SJSA1 (cell line): ENCODE measurements around the gene POLR3K. TPM values are rescaled to one million over a fixed set of nuclear protein-coding genes. Genes with fewer than 3 reads are reported as not detected.
A peak's percentile ranks its signal among the peaks of the same experiment; 100 is the strongest.

ENCODE experiments used
- DNase-seq, 2 experiments: peaks; one replicate each; pipeline ENCODE4 v3.0.0-alpha.2; 2015 to 2020; ENCODE audit warnings: low spot score in 2 of 2, low read depth in 1 of 2
- H3K27ac ChIP-seq: fragments of 250-450 bp; sonication (Bioruptor Pico); 2 replicates; pipeline ENCODE4 v1.5.1; 2020; ENCODE audit warnings: mild to moderate bottlenecking, moderate library complexity
- H3K27me3 ChIP-seq: fragments of 250-450 bp; sonication (Bioruptor Pico); replicated peaks from 2 replicates; pipeline ENCODE4 v1.5.1; 2020; ENCODE audit warnings: mild to moderate bottlenecking, moderate library complexity
- H3K36me3 ChIP-seq: fragments of 250-450 bp; sonication (Bioruptor Pico); 2 replicates; pipeline ENCODE4 v1.5.1; 2020; ENCODE audit warnings: mild to moderate bottlenecking
- H3K4me1 ChIP-seq: fragments of 250-450 bp; sonication (Bioruptor Pico); replicated peaks from 2 replicates; pipeline ENCODE4 v1.6.1; 2021; ENCODE audit warnings: mild to moderate bottlenecking
- H3K4me3 ChIP-seq: fragments of 250-450 bp; sonication (Bioruptor Pico); 2 replicates; pipeline ENCODE4 v1.5.1; 2020; ENCODE audit warnings: mild to moderate bottlenecking
- H3K9me3 ChIP-seq: fragments of 250-450 bp; sonication (Bioruptor Pico); replicated peaks from 2 replicates; pipeline ENCODE4 v1.5.1; 2020; ENCODE audit warnings: mild to moderate bottlenecking
- total RNA-seq: library from RNA; depleted of rRNA; stranded (reverse); fragments of >200 nt; shearing (Covaris generic); gene quantifications from 2 replicates; pipeline ENCODE4 v1.2.3, GENCODE V29; 2014

The POLR3K gene
- total RNA-seq, 1 experiment from 2014 or later: 10.1 TPM

DNA sequence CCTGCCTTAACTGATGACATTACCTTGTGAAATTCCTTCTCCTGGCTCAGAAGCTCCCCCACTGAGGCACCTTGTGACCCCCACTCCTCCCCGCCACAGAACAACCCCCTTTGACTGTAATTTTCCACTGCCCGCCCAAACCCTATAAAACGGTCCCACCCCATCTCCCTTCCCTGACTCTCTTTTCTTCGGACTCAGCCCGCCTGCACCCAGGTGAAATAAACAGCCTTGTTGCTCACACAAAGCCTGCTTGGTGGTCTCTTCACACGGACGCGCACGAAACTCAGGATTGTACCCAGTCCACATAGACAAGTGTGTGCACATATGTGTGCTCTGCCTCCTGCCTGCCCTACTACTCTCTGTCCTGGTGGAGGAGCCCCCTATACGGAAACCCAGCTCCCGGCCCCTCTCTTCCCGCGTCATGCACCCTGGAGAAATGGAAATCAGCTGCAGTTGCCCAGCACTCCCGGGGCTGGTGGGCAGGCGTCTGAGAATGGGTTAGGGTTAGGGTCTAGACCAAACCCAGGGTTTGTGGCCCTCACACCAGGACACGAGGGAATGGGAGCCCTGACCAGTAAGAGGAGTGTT is 21.4 kb upstream of the POLR3K start:
- Histone ChIP-seq H3K4me3 (no peak overlapping the region), H3K36me3 (peaks cover 31% of the 10 kb centered on the region), H3K9me3 (no peaks in the 10 kb centered on the region), H3K4me1 (peaks cover 82% of the 10 kb centered on the region), H3K27ac (no peak overlapping the region), H3K27me3 (no peaks in the 10 kb centered on the region)
- no peak for DNase-seq

DNA sequence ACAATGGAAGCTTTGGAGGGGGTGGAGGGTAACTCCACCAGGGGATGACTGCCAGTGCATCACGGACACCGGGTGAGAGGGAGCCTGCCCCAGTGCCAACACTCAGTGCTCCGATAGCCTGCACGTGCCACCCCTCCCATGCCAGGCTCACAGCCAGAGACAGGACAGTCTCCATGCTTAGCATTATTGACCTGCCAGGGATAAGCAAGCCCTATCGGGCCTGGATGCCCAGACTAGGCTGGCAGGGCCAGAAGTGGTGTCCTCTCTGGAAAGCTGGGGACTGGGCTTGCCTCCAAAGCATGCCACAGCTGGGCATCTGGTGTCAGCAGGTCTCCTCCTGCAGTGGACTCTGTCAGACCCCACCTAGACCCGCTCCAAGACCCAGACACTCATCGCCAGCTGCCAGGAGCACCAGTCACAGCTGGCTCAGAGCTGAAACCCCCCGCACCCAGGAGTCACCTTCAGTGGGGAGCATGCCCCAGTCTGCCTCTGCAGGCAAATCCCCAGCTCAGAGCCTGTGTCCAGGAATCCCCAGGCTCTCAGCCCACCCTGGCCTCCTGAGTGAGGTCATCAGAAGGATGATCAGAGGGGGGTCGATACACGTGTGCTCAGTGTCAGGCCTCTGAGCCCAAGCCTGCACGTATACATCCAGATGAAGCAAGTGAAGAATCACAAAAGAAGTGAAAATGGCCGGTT is 20.8 kb upstream of the POLR3K start:
- no peaks in the 10 kb centered on the region for H3K27me3 ChIP-seq
- H3K36me3 ChIP-seq: peaks cover 24% of the 10 kb centered on the region
- no peak overlapping the region for H3K27ac ChIP-seq
- no peaks in the 10 kb centered on the region for H3K9me3 ChIP-seq
- no peak overlapping the region for H3K4me3 ChIP-seq
- peaks cover 79% of the 10 kb centered on the region for H3K4me1 ChIP-seq
- DNase-seq: no peak

DNA sequence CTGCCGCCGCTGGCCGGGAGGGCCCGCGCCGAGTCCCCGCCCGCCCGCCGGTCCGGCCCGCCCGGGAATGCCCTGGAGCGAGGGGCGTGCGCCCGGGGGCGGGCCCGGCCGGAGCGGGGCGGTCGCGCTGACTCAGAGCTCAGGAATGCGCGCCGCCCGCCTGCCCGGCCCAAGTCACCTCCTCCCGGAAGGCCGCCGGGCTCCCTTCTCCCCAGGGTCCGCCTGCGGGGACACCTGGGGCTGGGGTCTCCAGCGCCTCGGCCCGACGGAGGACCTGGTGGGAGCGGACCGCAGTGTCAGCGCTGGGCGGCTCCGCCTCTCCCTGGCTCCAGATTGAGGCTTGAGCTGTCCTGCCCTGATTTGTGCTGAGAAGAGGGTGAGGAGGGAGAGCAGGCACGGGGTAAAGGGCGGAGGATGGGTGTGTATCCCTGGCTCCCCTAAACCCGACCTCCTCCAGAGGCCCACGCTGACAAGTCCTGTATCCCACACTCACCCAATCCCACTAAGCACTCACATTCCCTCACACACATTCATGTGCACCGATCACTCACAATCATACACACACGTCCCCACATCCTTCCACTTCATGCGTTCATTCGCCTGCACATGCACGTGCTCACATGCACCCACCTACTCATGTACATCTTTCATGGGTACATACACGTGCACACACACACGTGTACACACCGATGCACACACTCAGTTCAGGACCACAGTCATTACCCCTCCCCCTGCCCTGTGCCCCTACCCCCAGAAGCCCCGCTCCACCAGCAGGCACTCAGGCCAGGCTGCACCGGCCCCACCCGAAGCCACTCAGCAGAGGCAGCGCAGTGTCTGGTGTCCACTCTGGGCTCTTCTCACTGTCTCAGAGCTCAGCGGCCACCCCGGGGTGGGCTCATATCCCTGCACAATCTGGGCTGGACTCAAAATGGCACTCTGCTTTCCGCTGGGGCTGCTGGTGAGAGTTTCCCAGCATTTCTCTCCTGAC is 19.4 kb upstream of the POLR3K start, which contains the start of gene RHBDF1:
TSS of gene RHBDF1 (minus strand) at position 71 of the 988 bp plus-strand sequence. CDS start 7,616 bp downstream, outside the sequence.
- Histone ChIP-seq H3K4me1 (peaks cover 66% of the 10 kb centered on the region), H3K36me3 (peaks cover 12% of the 10 kb centered on the region), H3K4me3 (peak within 1 kb of the TSS; percentile 70), H3K27me3 (no peaks in the 10 kb centered on the region), H3K27ac (peak within 1 kb of the TSS; percentile 86), H3K9me3 (no peaks in the 10 kb centered on the region)
- DNase-seq: peak; percentile 53 to 70

DNA sequence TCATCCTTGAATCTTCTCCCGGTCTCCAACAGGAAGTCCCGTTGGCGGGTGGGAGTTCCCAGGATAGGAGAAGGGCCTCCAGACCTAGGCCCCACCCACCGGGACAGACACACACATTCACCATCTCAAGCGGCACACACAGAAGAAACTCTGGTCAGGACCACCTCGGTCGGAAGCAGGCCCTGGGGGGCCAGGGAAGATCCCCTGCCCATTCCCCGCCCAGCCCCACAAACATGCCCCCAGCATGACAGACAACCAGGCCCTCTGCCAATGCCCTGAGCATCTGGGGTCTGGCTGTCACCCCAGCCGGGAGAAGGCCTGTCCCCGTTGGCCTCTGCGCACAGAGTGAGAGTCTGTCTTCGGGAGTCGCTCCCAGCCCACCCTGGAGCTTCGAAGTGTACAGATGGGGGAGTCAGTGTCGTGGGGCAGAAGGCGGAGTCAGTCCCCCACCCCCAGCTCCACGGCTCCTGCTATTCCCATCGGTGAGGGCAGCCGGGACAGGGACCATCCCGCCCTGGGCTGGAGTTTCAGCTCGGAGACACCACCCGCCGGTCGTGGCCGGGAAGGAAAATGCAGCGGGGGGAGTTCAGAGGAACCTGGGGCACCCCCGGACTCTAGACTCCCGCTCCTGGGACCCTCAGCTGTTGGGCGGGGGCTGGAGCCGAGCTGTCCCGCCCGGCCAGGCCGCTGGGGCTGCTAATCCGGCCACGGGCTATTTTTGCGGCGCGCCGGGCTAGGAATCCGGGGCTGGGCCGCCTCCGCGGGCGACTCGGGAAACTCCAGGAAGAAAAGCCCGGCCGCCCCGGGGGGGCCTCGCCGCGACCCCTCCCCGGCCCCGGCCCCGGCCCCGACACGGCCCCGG is 18.4 kb upstream of the POLR3K start:
- Histone ChIP-seq H3K4me1 (peaks cover 55% of the 10 kb centered on the region), H3K36me3 (peaks cover 11% of the 10 kb centered on the region), H3K4me3 (peak overlapping the region; percentile 70), H3K27ac (peak overlapping the region; percentile 77), H3K27me3 (no peaks in the 10 kb centered on the region), H3K9me3 (no peaks in the 10 kb centered on the region)
- peak; percentile 79 to 91 for DNase-seq

DNA sequence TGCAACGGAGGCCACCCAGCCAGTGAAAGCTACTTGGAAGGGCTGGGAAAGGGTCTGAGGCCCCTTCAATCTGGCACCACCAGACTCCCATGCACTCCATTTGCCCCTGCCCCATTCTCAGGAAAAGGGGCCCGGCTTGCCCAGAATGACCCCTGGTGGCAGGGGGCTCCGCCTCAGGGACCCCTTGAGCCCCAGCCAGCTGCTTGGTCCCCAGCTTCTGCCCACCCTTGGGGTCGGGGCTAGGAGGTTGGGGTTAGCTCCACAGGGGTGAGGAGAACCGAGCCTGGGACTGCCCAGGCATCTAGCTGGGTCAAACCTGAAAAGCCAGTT is 17.8 kb upstream of the POLR3K start:
- no peak for DNase-seq
- peaks cover 49% of the 10 kb centered on the region for H3K4me1 ChIP-seq
- peak overlapping the region; percentile 77 for H3K27ac ChIP-seq
- no peaks in the 10 kb centered on the region for H3K9me3 ChIP-seq
- H3K36me3 ChIP-seq: peaks cover 15% of the 10 kb centered on the region
- no peaks in the 10 kb centered on the region for H3K27me3 ChIP-seq
- peak overlapping the region; percentile 70 for H3K4me3 ChIP-seq

GRCh38 chr16:69181-69580 is 15.8 kb upstream of the POLR3K start:
- no peak overlapping the region for H3K27ac ChIP-seq
- no peak for DNase-seq

DNA sequence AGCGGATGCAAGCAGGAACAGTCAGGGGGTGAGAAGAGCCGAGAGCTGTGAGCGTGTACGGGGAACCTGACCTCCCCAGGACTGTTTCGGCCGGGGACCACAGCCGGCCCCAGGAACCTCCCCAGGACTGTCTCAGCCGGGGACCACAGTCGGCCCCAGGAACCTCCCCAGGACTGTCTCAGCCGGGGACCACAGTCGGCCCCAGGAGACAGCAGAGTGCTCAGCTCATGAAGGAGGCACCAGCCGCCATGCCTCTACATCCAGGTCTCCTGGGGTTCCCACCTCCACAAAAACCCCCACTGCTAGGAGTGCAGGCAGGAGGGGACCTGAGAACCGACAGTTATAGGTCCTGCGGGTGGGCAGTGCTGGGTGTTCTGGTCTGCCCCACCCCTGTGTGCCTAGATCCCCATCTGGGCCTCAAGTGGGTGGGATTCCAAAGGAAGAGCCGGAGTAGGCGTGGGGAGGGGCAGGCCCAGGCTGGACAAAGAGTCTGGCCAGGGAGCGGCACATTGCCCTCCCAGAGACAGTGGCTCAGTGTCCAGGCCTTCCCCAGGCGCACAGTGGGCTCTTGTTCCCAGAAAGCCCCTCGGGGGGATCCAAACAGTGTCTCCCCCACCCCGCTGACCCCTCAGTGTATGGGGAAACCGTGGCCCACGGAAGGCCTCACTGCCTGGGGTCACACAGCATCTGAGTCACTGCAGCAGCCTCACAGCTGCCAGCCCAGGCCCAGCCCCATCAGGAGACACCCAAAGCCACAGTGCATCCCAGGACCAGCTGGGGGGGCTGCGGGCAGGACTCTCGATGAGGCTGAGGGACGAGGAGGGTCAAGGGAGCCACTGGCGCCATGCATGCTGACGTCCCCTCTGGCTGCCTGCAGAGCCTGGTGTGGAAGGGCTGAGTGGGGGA is 14.7 kb upstream of the POLR3K start:
- Histone ChIP-seq H3K9me3 (no peaks in the 10 kb centered on the region), H3K27ac (no peak overlapping the region), H3K4me3 (no peak overlapping the region), H3K4me1 (peaks cover 22% of the 10 kb centered on the region), H3K36me3 (peaks cover 42% of the 10 kb centered on the region), H3K27me3 (no peaks in the 10 kb centered on the region)
- DNase-seq: no peak

More at GRCh38 chr16:69181-69580, 15.8 kb upstream of the POLR3K start:
- Histone ChIP-seq H3K4me3 (no peak overlapping the region), H3K9me3 (no peaks in the 10 kb centered on the region), H3K36me3 (peaks cover 31% of the 10 kb centered on the region), H3K27me3 (no peaks in the 10 kb centered on the region), H3K4me1 (peaks cover 33% of the 10 kb centered on the region)

- Histone ChIP-seq H3K27ac (no peak overlapping the region), H3K27me3 (no peaks in the 10 kb centered on the region), H3K9me3 (no peaks in the 10 kb centered on the region), H3K4me1 (peaks cover 15% of the 10 kb centered on the region), H3K36me3 (peaks cover 50% of the 10 kb centered on the region), H3K4me3 (no peak overlapping the region)
- DNase-seq: no peak
Observed at GRCh38 chr16:67183-67791, 13.9 kb upstream of the POLR3K start.

GRCh38 chr16:66309-67182 is 13.1 kb upstream of the POLR3K start:
- no peaks in the 10 kb centered on the region for H3K27me3 ChIP-seq
- H3K27ac ChIP-seq: no peak overlapping the region
- peaks cover 58% of the 10 kb centered on the region for H3K36me3 ChIP-seq
- no peak for DNase-seq
- no peak overlapping the region for H3K4me3 ChIP-seq
- H3K9me3 ChIP-seq: no peaks in the 10 kb centered on the region
- peaks cover 15% of the 10 kb centered on the region for H3K4me1 ChIP-seq

- Histone ChIP-seq H3K27ac (no peak overlapping the region), H3K9me3 (no peaks in the 10 kb centered on the region), H3K4me1 (peaks cover 9% of the 10 kb centered on the region), H3K36me3 (peaks cover 58% of the 10 kb centered on the region), H3K4me3 (no peak overlapping the region), H3K27me3 (no peaks in the 10 kb centered on the region)
- peak; percentile 60 to 84 for DNase-seq
Observed at GRCh38 chr16:65745-66144, 12.3 kb upstream of the POLR3K start.

DNA sequence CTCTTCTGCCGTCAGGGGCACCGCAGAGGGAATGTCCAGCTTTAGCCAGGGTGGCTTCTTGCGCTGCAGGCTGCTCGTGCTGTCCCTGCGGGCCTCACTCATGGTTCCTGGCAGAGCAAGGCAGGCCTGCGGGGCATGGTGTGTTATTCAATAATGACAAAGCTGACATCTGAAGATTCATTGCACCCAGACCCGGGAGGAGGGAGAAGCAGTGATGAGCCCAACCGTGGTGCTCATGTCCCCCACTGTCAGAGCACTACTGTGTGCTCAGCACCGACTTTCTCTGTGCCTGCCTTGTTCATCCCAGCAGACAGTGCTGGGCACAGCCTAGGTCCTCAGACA is 11.5 kb upstream of the POLR3K start:
- no peaks in the 10 kb centered on the region for H3K9me3 ChIP-seq
- no peak overlapping the region for H3K27ac ChIP-seq
- H3K27me3 ChIP-seq: no peaks in the 10 kb centered on the region
- H3K4me1 ChIP-seq: peaks cover under 1% of the 10 kb centered on the region; the same call in 1 of the 2 replicates
- no peak overlapping the region for H3K4me3 ChIP-seq
- peaks cover 61% of the 10 kb centered on the region for H3K36me3 ChIP-seq
- DNase-seq: no peak
